ENCODE measurements around the gene UBC. TPM values are rescaled to one million over a fixed set of nuclear protein-coding genes. Genes with fewer than 3 reads are reported as not detected.

The UBC gene
- total RNA-seq, 1 donor from 2014 or later, result 1,235 TPM

DNA sequence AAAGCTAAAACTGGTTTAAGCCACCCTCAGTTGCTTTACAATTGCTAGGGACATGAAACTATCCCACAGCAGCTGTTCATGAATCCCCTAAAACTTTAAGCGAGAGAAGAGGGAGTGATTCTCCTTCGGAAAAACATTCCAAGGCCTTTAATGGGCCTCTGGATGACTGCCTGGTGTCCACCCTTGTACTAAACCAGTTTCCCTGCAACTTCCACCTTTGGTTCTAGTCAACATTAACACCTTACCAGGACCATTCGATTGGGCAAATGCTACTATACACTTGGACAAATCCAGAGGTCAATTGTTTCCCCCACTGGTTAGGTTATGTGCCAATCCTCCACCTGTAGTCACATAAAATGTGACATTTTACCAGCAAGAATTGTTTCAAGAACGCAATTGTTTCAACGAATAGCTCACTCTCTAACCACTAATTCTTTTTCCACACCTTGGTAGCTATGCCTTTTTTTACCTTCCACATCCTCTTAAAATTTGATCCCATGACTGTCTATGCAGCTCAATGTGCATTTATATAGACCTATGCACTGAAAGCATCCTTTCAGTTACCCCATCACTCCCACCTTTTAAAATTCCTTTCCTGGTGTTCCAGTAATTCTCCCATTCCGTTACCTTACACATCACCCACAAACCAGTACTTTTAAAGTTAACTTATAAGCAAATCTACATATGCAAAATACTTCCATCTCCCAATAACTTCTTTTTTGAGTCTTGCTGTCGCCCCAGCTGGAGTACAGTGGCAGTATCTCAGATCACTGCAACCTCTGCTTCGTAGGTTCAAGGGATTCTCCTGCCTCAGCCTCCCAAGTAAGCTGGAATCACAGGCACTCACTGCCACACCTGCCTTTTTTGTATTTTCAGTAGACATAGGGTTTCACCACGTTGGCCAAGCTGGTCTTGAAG, 3.6 kb downstream of the UBC start:
- Mint-ChIP-seq H3K4me3 (ENCODE audit: unreplicated experiment) (peak overlapping the region; percentile 67), H3K36me3 (ENCODE audit: low read depth) (peaks cover 36% of the 10 kb centered on the region), H3K27ac (ENCODE audit: unreplicated experiment) (peak overlapping the region; percentile 64), H3K4me1 (ENCODE audit: low read depth) (peaks cover 53% of the 10 kb centered on the region), H3K27me3 (ENCODE audit: low read depth) (no peaks in the 10 kb centered on the region), H3K9me3 (ENCODE audit: low read depth) (no peaks in the 10 kb centered on the region)
- DNase-seq (ENCODE audit: low spot score), result no peak
- TF ChIP-seq, protein P1, sequence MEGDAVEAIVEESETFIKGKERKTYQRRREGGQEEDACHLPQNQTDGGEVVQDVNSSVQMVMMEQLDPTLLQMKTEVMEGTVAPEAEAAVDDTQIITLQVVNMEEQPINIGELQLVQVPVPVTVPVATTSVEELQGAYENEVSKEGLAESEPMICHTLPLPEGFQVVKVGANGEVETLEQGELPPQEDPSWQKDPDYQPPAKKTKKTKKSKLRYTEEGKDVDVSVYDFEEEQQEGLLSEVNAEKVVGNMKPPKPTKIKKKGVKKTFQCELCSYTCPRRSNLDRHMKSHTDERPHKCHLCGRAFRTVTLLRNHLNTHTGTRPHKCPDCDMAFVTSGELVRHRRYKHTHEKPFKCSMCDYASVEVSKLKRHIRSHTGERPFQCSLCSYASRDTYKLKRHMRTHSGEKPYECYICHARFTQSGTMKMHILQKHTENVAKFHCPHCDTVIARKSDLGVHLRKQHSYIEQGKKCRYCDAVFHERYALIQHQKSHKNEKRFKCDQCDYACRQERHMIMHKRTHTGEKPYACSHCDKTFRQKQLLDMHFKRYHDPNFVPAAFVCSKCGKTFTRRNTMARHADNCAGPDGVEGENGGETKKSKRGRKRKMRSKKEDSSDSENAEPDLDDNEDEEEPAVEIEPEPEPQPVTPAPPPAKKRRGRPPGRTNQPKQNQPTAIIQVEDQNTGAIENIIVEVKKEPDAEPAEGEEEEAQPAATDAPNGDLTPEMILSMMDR (IDR thresholded peaks at IDR 0.05), result no peak

DNA sequence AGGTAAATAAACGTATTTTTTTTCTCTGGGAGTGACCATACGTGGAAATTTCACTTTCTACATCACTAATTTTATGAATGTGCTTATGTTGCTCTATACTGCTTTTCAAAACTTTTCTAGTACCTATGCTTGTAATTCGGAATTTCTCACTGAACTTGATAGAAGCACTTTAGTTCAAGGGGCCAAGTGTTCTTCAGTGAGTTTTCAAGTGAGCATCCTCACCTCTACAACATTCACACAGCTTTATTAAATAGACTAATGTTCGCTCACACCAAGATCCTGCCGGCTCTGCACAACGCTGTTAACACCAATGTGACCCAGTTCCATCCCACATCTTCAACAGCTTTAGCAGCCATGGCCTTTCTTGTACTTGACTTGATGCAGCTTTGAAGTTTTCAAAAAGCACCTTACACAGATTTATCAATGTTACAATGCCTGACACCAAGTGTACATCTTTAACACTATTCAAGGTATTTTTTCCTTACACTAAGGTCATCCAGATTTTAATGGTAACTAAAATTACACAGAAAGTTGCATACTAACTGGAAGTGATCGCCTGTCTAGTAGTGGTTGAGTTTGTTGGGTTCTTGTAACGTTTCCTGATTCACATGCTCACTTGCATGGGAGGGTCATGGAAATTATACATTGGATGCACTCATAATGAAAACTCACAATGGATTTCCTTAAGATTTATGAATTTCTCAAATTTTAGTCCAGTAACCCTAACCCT, 4.5 kb downstream of the UBC start:
- TF ChIP-seq, protein P1 (IDR thresholded peaks at IDR 0.05), result no peak
- no peaks in the 10 kb centered on the region for H3K27me3 Mint-ChIP-seq (ENCODE audit: low read depth)
- DNase-seq (ENCODE audit: low spot score), result no peak
- peaks cover 36% of the 10 kb centered on the region for H3K36me3 Mint-ChIP-seq (ENCODE audit: low read depth)
- H3K27ac Mint-ChIP-seq (ENCODE audit: unreplicated experiment), result peak overlapping the region; percentile 64
- peaks cover 52% of the 10 kb centered on the region for H3K4me1 Mint-ChIP-seq (ENCODE audit: low read depth)
- H3K4me3 Mint-ChIP-seq (ENCODE audit: unreplicated experiment), result peak overlapping the region; percentile 67
- no peaks in the 10 kb centered on the region for H3K9me3 Mint-ChIP-seq (ENCODE audit: low read depth)

- peaks cover 47% of the 10 kb centered on the region for H3K4me1 Mint-ChIP-seq (ENCODE audit: low read depth)
- DNase-seq (ENCODE audit: low spot score), result no peak
- no peaks in the 10 kb centered on the region for H3K9me3 Mint-ChIP-seq (ENCODE audit: low read depth)
- H3K4me3 Mint-ChIP-seq (ENCODE audit: unreplicated experiment), result no peak overlapping the region
- H3K36me3 Mint-ChIP-seq (ENCODE audit: low read depth), result peaks cover 13% of the 10 kb centered on the region
- H3K27ac Mint-ChIP-seq (ENCODE audit: unreplicated experiment), result peak overlapping the region; percentile 62
- TF ChIP-seq, protein P1 (IDR thresholded peaks at IDR 0.05), result peak; percentile 100
- H3K27me3 Mint-ChIP-seq (ENCODE audit: low read depth), result no peaks in the 10 kb centered on the region
Observed at GRCh38 chr12:124906606-124907261, 7.7 kb downstream of the UBC start.

GRCh38 chr12:124904306-124905098, 9.9 kb downstream of the UBC start:
- no peaks in the 10 kb centered on the region for H3K36me3 Mint-ChIP-seq (ENCODE audit: low read depth)
- no peaks in the 10 kb centered on the region for H3K9me3 Mint-ChIP-seq (ENCODE audit: low read depth)
- TF ChIP-seq, protein P1 (IDR thresholded peaks at IDR 0.05), result no peak
- no peaks in the 10 kb centered on the region for H3K27me3 Mint-ChIP-seq (ENCODE audit: low read depth)
- peak overlapping the region; percentile 96 for H3K27ac Mint-ChIP-seq (ENCODE audit: unreplicated experiment)
- H3K4me3 Mint-ChIP-seq (ENCODE audit: unreplicated experiment), result peak overlapping the region; percentile 49
- no peak for DNase-seq (ENCODE audit: low spot score)
- H3K4me1 Mint-ChIP-seq (ENCODE audit: low read depth), result peaks cover 34% of the 10 kb centered on the region

Data from chondrocyte (in vitro differentiated cells).